WERI-Rb-1 (cell line): ENCODE measurements around the gene HIVEP3.

ENCODE experiments used
- DNase-seq: peaks from one replicate; pipeline ENCODE4 v3.0.0-alpha.2; 2020
- H3K27ac ChIP-seq: fragments of 250-450 bp; sonication (Bioruptor Pico); 2 replicates; pipeline ENCODE4 v1.5.1; 2020; ENCODE audit warnings: mild to moderate bottlenecking, moderate library complexity
- H3K27me3 ChIP-seq: fragments of 250-450 bp; sonication (Bioruptor Pico); 2 replicates; pipeline ENCODE4 v1.5.1; 2021; ENCODE audit warnings: mild to moderate bottlenecking, low read depth, moderate library complexity; ENCODE audit not compliant: insufficient read depth, severe bottlenecking
- H3K36me3 ChIP-seq: fragments of 250-450 bp; sonication (Bioruptor Pico); 2 replicates; pipeline ENCODE4 v1.5.1; 2020; ENCODE audit warnings: mild to moderate bottlenecking, moderate library complexity
- H3K4me3 ChIP-seq: 2 replicates; pipeline ENCODE4 v1.5.1; 2011; ENCODE audit warnings: low read depth, mild to moderate bottlenecking, control low read depth, low read length
- H3K9me3 ChIP-seq: fragments of 250-450 bp; sonication (Bioruptor Pico); 2 replicates; pipeline ENCODE4 v1.5.1; 2021; ENCODE audit warnings: mild to moderate bottlenecking, moderate library complexity; ENCODE audit not compliant: severe bottlenecking
- TF ChIP-seq, protein P1 (sequence below): IDR thresholded peaks from 2 replicates; pipeline ENCODE4 v1.5.1; 2011; ENCODE audit warnings: low read depth, mild to moderate bottlenecking, control low read depth, inconsistent platforms, low read length

Gene HIVEP3

DNA sequence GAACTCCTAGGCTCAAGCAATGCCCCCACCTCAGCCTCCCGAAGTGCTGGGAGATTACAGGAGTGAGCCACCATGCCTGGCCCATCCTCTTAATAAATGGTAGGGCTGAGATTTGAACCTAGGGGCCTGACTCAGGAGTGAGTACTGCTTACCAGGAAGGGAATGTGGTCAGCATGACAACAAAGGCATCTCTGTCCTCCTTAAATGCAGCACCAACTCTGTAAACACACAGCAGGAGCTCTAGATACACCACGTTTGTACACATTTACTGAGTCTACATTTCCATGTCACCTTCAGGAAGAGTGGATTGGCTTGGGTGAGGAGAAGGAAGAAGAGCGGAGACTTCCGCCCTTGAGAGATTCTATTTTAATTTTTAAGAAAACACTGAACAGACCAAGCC is 38.5 kb downstream of the HIVEP3 start:
- TF ChIP-seq, protein P1, sequence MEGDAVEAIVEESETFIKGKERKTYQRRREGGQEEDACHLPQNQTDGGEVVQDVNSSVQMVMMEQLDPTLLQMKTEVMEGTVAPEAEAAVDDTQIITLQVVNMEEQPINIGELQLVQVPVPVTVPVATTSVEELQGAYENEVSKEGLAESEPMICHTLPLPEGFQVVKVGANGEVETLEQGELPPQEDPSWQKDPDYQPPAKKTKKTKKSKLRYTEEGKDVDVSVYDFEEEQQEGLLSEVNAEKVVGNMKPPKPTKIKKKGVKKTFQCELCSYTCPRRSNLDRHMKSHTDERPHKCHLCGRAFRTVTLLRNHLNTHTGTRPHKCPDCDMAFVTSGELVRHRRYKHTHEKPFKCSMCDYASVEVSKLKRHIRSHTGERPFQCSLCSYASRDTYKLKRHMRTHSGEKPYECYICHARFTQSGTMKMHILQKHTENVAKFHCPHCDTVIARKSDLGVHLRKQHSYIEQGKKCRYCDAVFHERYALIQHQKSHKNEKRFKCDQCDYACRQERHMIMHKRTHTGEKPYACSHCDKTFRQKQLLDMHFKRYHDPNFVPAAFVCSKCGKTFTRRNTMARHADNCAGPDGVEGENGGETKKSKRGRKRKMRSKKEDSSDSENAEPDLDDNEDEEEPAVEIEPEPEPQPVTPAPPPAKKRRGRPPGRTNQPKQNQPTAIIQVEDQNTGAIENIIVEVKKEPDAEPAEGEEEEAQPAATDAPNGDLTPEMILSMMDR = no peak
- Histone ChIP-seq H3K4me3 (no peak overlapping the region), H3K36me3 (no peaks in the 10 kb centered on the region), H3K27ac (no peak overlapping the region), H3K27me3 (no peaks in the 10 kb centered on the region), H3K9me3 (no peaks in the 10 kb centered on the region)
- DNase-seq = no peak

DNA sequence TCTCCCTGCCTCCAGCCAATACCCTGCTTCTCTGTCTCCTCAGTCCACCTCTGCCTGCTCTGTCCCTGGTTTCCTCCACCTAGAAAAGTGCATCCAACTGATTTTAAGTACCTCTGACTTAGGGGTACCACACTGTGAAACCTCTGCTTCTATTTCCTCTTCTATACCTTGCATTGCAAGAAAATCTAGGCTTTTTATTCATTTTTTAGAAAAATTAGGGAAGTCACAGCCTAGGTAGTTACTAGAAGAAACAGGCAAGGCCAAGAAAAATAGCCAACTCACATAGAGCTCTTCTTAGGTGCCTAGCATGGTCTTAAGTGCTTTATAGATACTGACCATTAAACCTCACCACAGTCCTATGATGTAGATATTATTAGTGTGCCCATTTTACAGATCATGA is 39.1 kb downstream of the HIVEP3 start:
- TF ChIP-seq, protein P1 = no peak
- no peak for DNase-seq
- no peaks in the 10 kb centered on the region for H3K27me3 ChIP-seq
- no peaks in the 10 kb centered on the region for H3K36me3 ChIP-seq
- no peak overlapping the region for H3K4me3 ChIP-seq
- no peak overlapping the region for H3K27ac ChIP-seq
- H3K9me3 ChIP-seq = no peaks in the 10 kb centered on the region

DNA sequence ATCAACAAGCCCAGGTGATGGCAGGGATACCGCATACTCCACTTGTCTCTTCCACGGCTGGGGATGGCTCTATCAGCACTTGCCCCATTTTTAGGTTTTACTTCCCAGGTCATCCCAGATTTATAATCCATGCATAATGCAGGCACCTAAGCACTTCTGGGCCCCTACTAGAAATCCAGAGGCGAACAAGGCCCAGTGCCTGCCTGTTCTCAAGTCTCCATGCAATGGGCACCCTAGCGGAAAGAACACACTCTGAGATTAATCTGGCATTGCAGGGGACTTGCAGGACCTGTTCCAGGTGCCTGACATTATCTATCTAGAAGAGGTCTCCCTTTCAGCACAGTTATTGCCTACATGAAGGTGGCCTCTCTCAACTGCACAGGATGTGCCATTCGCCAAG is 39.8 kb downstream of the HIVEP3 start:
- H3K9me3 ChIP-seq = no peaks in the 10 kb centered on the region
- TF ChIP-seq, protein P1 = no peak
- no peak for DNase-seq
- H3K27me3 ChIP-seq = no peaks in the 10 kb centered on the region
- no peaks in the 10 kb centered on the region for H3K36me3 ChIP-seq
- H3K4me3 ChIP-seq = no peak overlapping the region
- no peak overlapping the region for H3K27ac ChIP-seq

DNA sequence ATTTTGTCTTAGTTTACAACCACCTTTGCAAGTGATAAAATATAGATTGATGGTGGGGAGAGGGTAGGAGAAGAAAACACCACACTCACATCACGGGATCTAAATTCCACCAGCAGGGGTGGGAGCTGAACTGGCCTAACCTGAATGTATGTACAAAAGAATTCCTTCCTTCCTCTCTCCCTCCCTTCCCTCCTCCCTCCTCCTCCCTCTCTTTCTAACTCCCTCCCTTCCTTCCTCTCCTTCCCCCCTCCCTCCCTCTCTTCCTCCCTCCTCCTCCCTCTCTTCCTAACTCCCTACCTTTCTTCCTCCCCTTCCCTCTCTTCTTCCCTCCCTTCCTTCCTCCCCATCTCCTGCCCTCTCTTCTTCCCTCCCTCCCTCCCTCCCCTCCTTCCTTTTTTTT is 40.2 kb downstream of the HIVEP3 start:
- Histone ChIP-seq H3K4me3 (no peak overlapping the region), H3K27ac (no peak overlapping the region), H3K9me3 (no peaks in the 10 kb centered on the region), H3K36me3 (no peaks in the 10 kb centered on the region), H3K27me3 (no peaks in the 10 kb centered on the region)
- TF ChIP-seq, protein P1 = no peak
- no peak for DNase-seq

DNA sequence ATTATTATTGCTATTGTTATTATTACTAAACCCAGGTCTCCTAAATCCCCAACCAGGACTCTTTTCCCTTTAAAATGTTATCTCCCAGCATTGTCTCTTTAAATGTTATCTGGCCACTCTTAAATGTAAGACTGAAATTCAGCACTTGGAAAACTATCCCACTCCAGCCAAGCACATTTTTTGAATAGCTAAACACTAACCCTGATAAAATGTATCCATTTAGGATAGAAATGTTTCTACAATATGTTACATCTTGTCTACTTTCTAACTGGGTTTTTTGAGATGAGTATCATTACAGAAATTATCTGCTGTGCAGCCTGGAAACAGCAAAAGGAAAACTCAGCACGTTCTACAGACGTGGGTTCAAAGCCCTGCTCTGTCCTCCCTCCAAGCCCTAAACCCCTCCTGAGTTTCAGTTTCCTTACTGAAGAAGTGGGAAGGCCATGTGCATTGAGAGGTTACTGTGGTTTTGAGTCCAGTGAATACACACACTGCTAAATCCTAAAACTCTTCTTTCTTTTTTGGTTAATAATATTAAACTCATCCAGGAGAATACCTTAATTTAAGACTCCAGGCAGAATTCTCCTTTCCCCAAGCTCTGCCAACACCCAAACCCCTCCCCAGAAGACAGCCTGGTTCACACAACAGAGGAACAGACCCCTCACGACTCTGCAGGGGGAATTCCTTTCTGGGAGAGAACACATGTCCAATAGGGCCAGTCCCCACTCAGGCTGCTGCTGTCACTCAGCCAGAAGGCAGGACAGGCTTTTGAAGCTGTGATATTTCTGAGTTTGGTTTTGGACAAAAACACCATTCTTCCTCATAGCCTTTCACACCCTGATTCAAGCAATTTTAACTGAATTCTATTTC is 41.9 kb downstream of the HIVEP3 start:
- Histone ChIP-seq H3K27me3 (no peaks in the 10 kb centered on the region), H3K4me3 (no peak overlapping the region), H3K36me3 (no peaks in the 10 kb centered on the region), H3K9me3 (no peaks in the 10 kb centered on the region), H3K27ac (no peak overlapping the region)
- DNase-seq = no peak
- TF ChIP-seq, protein P1 = no peak

DNA sequence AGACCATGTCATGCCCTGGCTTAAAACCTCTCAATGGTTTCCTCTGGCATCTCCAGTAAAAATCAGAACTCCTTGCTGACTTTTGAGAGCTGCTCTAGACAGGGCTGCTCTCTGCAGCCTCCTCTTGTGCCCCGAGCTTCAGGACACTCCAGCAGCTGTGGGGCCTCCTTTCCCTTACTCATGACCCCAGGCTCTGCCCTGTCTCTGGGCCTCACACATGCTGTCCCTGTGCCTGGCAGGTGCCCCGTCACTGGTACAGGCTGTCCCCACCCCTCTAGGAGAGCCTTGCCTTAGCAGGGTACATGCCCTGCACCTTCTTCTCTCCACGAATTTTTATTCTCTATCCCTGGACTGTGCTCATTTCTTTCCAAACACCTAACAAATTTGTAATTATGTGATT is 43.2 kb downstream of the HIVEP3 start:
- TF ChIP-seq, protein P1 = no peak
- Histone ChIP-seq H3K27me3 (no peaks in the 10 kb centered on the region), H3K27ac (no peak overlapping the region), H3K9me3 (no peaks in the 10 kb centered on the region), H3K4me3 (no peak overlapping the region), H3K36me3 (no peaks in the 10 kb centered on the region)
- no peak for DNase-seq
